T1000 (cell line): ENCODE results near the gene TMEM222.
A peak's percentile ranks its signal among the peaks of the same experiment; 100 is the strongest.

ENCODE experiments used
- DNase-seq: peaks from one replicate; lab custom pipeline; 2025; ENCODE audit warnings: mixed read lengths; lab: John Stamatoyannopoulos, UW

The TMEM222 gene

GRCh38 chr1:27306892-27307761 lies 14.8 kb upstream of the TMEM222 start:
- no peak for DNase-seq

DNA sequence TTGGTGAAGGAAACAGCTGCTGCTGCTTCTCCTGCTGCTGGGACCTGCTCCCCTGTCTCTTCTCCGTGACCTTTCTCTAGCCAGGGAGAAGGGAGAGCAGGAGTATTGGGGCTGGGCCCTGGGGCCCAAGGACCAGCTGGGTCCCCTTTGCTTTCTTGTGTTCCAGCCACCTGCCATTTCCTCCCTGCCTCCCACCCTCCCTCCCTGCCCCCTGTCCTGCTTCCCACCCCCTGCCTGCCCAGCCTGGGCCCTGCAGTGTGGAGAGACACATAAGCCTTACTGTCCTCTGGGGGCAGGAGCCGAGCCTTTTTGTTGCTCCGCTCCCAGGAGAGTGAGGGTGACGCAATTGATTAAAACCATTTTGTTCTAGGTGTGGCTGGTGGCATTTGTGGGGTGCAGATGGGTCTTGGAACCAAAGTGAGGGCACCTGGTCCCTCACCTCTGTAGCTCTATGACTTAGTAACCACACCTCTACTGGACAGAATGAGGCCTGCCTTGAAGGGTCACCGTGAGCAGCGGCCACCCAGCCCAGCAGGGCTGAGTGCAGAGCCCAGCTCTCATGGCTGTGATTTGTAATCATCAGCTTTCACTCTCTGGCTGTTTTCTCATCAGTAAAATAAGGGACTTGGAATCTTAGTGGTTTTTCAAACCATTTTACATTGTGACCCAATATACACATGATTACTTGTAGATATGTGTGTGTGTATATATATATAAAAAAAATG lies 13.9 kb upstream of the TMEM222 start:
- DNase-seq: no peak

DNA sequence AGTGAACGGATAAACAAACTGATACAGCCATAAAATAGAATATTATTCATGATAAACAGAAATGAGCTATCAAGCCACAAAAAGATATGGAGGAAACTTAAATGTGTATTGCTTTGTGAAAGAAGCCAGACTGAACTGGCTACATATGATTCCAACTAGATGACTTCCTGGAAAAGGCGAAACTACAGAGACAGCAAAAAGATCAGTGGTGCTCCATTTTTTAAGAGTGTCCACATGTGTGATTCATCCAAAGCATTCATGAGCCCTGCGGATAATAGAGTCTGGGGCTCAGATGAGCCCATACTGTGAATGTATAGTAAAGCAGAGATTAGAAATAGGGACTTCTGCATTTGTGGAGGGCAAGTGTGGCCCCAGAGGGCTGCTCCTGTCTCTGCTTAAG lies 7.8 kb upstream of the TMEM222 start:
- no peak for DNase-seq

DNA sequence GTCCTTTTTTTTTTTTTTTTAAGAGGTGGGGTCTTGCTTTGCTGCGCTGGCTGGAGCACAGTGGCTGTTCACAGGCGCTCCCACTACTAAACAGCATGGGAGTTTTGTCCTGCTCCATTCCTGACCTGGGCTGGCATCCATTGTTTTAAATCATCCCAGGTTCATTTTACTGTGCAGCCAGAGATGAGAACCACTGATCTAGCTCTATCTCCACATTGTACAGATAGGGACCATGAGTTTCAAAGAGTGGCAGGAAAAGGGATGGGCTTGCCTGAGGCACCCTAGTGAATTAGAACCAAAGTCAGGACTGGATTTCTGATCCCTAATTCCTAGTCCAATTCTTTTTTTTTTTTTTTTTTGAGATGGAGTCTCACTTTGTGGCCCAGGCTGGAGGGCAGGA lies 7.2 kb upstream of the TMEM222 start:
- DNase-seq: no peak

- no peak for DNase-seq
These were observed 5.1 kb upstream of the TMEM222 start for GRCh38 chr1:27316860-27317259.

DNA sequence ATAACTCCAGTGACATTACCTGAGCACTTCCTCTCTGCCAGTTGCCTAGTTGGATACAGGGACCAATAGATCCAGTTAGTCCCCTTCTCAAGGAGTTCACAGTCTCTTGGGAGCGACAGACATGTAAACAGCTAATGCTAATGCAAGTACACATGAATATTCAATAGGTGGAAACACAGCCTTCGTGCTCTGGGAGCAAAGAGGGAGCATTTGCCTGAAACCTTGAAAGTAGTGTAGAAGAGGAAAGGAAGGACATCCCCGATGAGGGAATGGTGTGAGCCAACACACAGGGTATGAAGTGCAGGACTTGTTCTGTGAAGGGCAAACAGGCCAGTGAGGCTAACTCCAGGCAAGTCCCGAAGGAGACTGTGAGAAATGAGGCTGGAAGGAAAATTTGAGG lies 3.8 kb upstream of the TMEM222 start:
- DNase-seq: no peak

- no peak for DNase-seq
These were observed 3.4 kb upstream of the TMEM222 start for GRCh38 chr1:27318596-27318995.

DNA sequence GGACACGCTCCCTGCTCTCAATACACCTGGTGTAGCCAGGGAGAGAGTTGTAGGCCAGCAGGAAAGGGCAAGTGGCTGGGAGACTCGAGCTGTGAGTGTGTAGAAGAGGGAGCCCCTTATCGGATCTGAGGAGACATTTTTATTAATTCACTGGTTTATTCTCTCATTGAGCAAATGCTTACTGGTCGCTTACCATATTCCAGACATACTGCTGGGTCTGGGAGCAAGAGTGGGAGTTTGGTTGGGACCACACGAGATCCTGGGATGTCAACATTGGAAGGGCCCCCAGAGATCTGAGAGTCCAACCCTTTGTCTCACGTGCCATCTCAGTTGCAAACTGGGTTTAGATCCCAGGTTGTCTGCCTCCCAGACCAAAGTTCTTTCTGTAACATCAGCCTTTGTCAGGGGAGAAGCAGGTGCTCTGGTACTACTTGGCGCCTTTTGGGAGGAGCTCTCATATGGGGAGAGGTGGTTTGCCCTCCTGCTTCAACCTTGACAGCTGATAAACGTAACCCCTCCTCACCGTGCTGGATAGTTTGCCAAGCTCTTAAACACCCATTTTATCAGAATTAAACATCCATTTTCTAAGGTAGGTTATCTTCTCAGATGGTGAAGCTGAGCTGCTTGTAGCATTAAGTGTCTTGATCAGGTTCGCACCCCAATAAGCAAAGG lies 742 bp downstream of the TMEM222 start:
- DNase-seq: no peak

GRCh38 chr1:27325286-27325685 lies 3.3 kb downstream of the TMEM222 start:
- no peak for DNase-seq

GRCh38 chr1:27327964-27328363 lies 6.0 kb downstream of the TMEM222 start:
- no peak for DNase-seq

DNA sequence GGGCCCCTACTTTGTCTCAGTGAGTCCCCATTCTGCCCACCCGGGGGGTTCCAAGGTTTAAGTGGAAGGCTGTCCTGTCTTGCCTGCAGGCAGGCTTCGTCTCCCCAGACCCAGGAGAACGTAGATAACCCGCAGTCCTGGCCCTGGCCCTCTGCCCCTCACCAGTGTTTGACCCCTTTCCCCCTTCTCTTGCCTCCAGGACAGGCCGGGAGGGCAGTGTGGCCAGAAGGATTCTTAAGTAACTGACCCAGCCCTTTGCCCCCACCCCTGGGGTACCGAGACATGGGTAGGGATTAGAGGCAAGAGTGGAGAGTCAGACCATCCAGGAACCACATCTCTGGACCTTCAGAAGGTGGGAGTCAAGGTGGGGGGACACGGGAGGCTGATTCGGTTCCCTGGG lies 8.8 kb downstream of the TMEM222 start:
- no peak for DNase-seq

DNA sequence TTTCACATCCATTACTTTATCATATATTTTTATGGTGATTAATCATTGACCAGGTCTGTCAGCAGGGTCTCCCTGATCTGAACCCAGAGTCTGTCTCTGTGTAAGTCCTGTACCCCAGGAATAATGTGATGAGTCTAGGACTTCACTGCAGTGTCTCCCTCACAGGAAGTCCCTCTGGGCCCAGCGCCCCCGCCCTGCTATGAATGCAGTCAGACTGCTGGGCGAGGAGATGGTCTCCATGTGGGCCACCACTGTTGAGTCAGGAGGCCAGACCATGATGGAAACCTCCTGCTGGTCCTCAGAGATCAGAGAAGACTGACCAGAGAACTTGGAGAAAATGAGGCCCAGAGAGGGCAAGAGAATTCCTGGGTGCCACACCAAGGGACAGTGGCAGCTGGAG lies 9.5 kb downstream of the TMEM222 start:
- no peak for DNase-seq

GRCh38 chr1:27331922-27332321 lies 10.0 kb downstream of the TMEM222 start:
- DNase-seq: no peak

DNA sequence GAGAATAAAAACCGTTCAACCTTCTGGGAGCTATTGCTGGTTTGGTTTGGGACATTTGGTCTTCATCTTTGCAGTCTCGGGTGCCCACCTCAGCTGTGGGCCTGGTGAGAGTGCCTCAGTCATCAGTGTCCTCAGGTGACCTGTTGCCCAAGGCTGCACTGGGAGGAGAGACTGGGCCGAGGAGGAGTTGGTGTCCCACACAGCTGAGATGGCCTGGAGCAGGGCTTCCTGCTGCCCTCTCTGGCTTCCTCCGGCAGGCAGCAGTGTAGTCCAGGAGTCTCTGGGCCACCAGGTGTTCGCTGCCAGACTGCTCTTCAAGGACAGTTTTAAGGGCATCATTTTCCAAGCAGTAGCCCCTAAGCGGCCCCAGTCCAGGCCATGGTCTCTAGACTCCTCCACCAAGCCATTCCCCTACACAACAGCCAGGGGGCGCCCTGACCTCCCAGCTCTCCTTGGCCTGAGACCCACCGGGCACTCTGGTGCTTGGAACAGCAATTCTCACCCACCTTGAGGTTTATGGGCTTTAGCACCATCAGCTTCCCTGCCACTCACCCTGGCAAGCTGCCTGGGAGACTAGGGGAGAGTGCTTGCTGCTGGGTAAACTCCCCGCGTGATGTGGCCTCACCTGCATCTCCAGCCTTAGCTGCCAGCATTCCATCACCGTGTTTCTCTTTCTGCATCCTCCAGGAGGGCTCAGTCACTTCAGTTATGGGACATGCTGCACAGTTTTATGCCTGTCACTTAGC lies 10.7 kb downstream of the TMEM222 start:
- no peak for DNase-seq

- DNase-seq: no peak
These were observed 11.8 kb downstream of the TMEM222 start for GRCh38 chr1:27333717-27334279.

DNA sequence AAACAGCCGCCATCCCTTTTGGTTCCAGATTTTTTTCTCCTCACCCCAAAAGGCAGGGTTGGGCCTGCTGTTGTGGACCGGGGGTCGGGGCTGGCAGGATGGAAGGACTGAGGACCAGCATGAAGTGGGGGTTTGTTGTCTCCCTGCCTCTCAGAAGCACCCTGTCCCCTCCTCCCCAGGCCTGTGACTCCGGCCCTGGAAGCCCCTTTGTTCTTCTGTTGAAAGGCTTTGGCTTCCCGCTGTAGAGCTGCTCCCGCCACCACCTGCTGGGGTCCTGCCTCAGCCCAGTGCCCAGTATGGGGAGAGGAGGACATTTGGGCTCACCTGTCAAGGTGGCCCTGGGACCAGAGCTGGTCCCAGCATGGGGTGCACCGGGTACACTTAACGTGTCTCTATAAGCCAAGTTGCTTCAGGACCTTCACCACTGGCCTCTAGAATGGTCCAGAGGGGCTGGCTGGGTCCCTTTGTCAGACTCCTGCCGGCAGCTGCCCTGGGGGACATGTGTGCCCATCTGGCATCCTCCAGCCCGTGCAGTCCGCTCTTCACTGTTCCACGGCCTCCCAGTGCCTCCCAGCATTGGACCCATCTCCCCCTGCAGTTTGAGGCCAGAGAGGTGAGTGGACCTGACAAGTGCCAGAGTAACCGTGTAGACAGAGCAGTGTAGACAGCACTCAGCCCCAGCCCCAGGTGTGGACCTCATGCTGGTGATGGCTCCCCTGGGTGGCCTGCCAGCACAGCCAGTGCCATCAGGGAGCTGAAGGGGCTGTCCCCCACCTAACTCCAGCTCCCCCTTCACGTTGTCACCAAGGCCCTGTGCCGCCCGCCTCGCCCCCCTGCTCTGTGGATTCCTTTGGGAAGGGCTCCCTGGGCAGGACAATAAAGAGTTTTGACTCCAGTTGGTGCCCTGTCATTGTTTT lies 13.8 kb downstream of the TMEM222 start:
- DNase-seq: no peak

DNA sequence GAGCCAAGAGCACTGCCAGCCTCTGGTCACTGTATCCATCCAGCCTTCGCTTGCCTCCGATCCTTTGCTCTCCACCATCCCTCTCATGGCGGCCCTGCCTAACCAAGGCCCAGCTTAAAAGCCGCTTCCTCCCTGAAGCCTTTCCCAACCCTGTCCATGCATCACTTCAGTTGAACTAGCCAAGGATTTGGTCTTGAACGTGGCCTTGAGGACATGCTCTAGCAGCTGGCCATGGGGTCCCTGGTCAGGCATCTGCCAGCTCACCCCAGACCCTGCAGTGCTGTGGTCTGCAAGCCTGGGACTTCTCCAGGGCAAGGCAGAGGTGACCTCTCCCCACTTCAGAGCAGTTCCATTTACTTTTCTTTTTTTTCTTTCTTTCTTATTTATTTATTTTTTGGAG lies 14.8 kb downstream of the TMEM222 start:
- DNase-seq: no peak

DNA sequence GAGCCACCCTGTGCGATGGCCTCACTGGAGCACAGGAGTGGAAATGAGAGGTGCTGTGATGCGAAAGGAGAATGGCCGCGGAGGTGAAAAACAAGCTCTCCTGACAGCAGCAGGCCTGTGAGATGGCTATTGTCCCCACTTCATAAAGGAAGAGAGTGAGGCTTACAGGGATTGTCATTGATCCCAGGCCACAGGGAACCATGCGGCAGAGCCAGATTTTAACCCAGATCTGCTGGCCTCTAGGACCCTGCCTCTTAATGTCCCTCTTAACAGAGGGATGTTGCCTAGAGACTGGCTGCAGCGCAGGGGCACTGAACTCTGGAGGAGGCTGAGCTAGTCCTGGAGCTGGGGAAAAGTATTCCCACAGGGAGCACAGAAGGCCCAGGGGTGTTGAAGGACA lies 16.8 kb downstream of the TMEM222 start:
- no peak for DNase-seq

DNA sequence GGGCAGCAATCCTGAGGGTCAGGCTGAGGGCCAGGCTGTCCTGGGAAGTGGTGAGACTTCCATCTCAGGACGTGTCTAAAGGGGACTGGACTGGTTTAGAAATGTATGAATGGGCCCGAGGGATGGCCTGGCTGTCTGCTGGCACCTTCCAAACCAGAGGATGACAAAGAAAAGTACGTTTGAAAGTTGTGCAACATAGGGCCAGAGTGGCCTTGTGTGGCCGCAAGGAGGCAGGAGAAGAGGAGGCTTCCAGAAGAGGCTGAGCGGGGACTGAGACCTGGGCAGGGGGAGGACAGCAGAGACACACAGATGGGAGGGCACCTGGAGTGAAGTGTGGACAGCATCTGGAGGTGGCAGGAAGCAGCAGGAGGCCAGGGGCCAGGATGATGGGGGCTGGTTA lies 17.2 kb downstream of the TMEM222 start:
- DNase-seq: no peak

- peak; percentile 26 for DNase-seq
These were observed 19.7 kb downstream of the TMEM222 start, which contains the start of gene SYTL1 for GRCh38 chr1:27341525-27342252. TSS of gene SYTL1 (plus strand) at chr1:27342022. CDS start at chr1:27345335, 3,313 bp downstream.
